ENCODE measurements around the gene EDC4. TPM values are rescaled to one million over a fixed set of nuclear protein-coding genes. Genes with fewer than 3 reads are reported as not detected.
"Not testable (repeated sequence)": the region's sequence is repeated elsewhere in the genome, so short reads cannot be mapped to it uniquely, and the experiment has no call there.

Gene EDC4
- polyA plus RNA-seq, 3 donors: 91.3 to 99.6 (median 95.2) TPM

DNA sequence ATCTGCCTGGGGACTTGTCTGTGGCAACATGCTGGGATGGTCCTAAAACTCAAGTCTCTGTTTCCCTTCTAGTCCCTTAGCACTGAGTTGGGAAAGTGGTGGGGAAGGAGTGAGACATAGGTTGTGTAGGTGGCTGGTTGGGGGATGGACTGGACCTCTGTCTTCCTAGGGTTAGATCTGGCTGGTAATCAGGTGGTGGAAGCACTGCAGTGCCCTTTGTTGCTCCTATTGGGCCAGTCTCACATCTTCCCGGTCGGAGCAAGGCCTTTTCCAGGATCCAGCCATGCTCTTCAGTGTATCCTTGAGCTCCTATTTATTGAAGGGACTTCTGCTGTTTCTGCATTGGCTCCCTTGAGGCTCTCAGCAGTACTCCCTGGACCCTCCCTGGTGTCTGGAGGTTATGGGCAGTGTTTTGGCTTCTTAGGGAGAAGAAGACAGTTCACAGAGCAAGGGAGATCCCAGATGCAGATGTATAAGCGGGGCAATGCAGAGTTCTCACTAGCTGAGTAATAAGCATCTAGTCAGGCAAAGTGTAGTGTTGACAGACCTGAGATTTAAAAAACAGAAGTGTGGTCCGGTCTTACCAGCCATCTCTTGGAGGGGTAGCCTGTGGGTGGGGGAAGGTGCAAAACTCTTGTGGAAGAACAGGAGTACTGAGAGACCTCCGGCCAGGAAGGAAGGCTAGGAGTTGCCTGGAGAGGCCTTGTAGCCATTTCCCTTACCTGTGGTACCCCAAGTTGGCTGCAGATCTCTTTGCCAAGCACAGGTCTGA lies 27.4 kb upstream of the EDC4 start:
- DNase-seq: no peak

DNA sequence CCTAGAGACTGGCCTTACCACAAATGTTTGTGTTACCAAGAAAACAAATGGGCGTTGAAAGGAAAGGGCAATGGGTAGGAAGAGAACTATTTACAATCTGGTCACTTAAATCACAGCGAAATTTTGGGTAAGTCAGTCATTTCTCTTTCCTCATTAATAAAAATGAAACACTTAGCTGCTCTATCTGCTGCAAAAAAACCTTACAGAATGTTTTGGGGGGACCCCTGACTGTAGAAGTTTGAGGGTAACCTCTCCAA lies 26.9 kb upstream of the EDC4 start:
- no peak for DNase-seq

- DNase-seq: peak; percentile 97
Observed at GRCh38 chr16:67846320-67847063, 26.4 kb upstream of the EDC4 start, which contains the start of gene NUTF2. Gene NUTF2 (plus strand): TSS chr16:67846933. CDS start chr16:67865131, 18,198 bp downstream.

DNA sequence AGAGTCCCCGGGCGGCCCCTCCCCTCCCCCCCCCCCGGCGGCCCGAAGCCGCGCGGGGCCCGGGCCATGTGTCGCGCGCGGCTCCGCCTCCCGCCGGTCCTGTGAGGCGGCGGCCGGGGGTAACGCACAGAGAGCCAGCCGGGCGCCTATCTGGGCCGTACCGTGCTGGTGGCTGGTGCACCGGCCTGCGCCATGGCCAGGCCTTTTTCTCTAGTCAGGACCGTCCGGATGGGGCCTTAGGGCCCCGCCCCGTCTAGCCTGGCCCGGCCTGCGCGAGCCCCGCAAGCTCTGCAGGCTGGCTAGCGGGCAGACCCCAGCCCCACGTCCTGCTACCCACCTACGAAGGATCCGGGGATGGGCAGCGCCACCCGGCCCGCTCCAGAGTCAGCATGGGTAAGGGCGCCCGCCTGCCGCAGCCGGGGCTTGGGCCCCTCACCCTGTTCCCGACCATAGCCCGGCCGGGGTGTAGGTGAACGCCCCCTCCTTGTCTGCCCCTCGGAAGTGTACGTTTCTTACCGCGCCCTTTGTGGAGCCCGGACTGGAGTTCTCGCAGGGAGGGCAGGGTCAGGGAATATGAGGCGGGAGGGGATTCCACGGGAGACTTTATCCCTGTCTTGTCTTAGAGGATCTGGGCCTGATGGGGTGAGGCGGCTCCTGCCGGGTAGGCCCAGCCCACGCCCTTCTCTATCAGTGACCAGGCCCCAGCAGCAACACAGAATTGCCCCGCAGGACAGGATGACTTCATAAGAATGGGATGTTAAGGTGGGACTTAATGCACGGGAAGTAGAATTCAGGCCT lies 25.6 kb upstream of the EDC4 start, which contains the start of gene CENPT:
CENPT (minus strand) TSS at position 630 of the 798 bp plus-strand sequence. CDS start 13,834 bp downstream, outside the sequence.
- no peak for DNase-seq

DNA sequence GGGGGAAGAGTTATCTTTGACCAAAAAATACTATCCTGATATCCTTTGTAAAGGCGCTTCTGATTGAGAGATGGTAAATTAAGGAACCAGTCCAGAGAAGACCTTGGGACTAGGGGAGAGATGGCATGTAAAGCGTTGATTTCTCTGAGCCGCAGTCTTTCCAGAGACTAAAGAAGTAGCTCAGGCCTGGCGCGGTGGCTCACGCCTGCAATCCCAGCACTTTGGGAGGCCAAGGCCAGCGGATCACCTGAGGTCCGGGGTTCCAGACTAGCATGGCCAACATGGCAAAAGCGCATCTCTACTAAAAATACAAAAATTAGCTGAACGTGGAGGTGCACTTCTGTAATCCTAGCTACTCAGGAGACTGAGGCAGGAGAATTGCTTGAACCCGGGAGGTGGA lies 24.7 kb upstream of the EDC4 start:
- DNase-seq: no peak

GRCh38 chr16:67853670-67854069 lies 19.2 kb upstream of the EDC4 start:
- DNase-seq: no peak

DNA sequence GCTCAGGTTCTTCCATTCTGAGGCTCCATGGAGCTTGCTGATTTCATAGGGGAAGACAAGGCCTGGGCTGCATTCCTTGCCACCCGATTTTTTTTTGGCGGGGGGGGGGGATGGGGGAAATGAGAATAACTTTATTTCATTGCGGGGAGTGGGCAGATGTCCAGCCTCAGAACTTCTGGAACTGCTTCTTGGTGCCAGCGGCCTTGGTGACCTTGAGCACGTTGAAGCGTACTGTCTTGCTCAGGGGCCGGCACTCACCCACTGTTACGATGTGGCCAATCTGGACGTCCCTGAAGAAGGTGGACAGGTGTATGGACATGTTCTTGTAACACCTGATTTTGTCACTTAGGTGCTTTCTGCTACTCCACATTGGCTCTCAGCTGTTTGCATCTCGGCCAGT lies 17.1 kb upstream of the EDC4 start:
- DNase-seq: no peak

DNA sequence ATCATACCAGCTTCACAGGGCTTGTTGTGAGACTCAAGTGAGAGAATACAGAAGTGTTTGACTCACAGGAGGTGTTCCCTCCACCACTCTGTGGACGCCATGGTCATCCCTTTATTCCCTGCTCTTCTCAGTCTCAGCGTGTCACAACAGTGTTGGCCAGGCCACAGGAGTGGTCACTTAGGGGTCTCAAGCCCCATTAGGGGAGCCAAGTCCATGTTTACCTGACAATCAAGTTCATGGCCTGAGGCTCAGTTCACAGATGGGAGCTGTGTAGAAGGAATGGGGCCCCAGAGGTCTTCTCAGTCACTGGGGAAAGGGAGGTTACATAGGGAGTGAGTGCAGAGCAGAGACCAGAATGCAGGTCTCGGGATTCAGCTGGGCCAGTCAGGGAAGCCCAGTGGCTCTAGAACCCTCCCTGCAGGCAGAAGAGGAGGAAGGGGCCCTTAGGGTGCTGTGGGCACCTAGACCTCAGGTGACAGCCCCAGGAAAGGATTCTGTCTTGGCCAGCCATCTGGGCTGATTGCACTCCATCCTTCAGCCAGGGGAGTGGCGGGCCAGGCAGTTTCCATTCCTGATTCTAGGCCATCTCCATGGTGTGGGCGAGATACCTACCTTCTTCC lies 15.8 kb upstream of the EDC4 start:
- no peak for DNase-seq

DNA sequence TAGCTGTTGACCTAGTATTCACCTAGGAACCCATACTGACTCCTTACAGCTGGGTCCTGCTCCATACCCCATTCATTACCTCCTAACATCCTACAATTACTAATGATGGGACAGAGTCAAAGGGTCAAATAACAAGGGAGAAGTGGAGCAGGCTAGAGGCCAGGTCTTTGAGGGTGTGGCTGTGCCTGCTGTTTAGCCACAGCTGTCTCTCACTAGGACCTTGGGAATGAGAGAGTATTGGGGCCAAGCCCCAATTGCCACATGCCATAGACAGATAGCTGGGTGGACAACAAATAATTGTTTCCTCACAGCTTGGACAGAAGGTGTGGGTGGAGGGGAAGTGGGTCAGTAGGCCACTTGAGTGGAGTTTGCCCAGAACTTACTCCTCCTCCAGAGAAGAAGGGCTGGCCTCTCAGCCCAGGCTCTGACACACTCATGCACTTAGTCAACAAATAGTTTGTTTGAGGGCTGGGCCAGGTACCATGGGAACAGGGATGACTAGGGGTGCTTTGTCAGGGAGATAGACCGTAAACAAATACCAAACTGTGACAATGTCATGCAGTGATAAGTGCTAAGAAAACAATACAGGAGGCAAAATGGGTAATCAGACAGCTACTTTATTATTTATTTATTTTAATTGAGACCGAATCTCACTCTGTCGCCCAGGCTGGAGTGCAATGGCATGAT lies 15.2 kb upstream of the EDC4 start:
- no peak for DNase-seq

DNA sequence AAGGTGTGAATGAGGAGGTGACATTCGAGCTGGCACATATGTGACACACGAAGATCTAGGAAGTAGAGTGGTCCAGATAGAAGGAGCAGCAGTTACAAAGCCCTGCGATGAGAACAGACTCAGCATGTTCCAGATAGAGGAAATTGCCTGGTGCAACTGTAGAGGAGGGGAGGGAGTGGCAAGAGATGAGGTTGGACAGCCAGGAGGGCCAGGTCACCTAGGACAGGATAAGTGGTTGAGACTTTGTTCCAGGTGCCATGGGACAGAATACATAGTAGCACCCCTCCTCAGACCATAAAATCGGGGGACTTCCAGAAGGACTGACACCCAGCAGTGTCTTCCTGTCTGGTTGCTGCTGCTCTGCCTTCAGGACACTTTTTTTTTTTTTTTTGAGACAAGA lies 14.4 kb upstream of the EDC4 start:
- no peak for DNase-seq

- no peak for DNase-seq
Observed at GRCh38 chr16:67860589-67861398, 12.1 kb upstream of the EDC4 start.

DNA sequence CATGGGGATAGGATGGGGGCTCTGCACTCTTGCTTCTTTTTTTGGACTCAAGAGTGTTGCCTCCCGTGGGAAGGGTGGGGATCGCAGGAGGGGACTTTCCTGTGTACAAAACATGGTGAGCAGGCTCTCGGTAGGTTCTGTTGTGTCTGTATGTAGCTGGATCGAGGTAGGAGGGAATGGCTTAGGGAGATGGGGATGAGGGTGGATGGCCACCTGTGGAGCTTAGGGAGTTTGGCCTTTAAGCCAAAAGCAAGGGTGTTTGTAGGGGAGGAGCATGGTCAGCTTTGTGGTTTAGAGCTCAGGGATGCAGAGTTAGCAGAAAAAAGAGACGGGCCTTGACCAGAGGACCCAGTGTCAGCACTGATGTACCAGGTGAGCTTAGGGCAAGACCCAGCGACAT lies 11.0 kb upstream of the EDC4 start:
- no peak for DNase-seq

DNA sequence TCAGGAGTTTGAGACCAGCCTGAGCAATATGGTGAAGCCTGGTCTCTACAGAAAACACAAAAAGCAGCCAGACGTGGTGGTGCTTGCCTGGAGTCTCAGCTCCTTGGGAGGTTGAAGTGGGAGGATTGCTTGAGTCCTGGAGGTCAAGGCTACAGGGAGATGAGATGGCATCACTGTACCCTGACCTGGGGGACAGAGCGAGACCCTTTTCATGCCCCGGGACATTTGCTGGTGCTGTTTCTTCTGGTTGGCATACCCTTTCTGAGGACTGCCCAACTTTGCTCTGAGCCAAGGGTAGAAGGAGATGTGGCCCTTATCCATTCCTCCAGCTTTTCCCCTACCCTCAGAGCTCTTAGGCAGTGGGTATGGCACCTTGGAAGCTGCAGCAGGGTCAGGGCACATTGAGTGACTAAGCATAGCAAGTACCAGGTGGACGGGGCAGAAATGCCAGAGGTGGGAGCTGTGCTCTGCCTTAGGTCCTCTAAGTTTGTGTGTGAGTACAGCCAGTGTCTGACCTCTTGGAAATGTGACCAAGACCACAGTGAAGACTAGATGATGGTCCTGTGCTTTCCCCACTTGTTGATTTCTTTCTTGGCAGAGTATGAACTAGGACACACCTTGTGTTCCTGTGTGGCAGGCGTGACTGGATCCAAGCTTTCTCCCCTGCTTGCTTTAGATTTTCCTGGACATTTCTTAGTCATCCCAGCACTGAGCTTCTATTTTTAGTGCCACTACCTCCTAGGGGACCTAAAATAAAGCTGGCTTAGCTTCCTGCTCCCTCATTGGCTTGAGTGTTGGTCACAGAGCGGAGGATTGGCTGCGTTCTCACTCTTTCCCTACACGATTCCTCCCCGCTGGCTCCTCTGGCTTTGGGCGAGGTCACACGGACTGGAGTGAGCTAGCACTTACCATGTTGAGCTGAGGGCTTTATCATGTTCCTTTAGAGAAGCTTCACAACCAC lies 9.9 kb upstream of the EDC4 start:
- no peak for DNase-seq

- DNase-seq: not testable (repeated sequence)
Observed at GRCh38 chr16:67864044-67864443, 8.8 kb upstream of the EDC4 start.

GRCh38 chr16:67864594-67864993 lies 8.3 kb upstream of the EDC4 start:
- no peak for DNase-seq

- DNase-seq: no peak
Observed at GRCh38 chr16:67865318-67865717, 7.5 kb upstream of the EDC4 start.

GRCh38 chr16:67868290-67868689 lies 4.6 kb upstream of the EDC4 start:
- DNase-seq: no peak

DNA sequence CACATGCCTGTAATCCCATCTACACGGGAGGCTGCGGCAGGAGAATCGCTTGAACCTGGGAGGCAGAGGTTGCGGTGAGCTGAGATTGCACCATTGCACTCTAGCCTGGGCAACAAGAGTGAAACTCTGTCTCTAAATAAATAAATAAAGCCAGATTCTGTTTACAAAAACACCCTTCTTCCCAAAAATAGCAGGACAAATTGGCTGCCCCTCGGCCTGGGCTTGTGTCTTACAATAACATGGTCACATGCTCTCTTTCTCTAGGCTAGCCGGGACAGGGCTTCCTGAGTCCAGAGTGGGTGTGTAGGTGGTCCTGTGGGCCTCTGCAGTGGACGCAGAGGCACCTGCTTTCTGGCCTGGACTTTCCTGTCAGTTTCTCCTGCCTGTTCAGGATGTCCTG lies 3.2 kb upstream of the EDC4 start:
- DNase-seq: no peak

DNA sequence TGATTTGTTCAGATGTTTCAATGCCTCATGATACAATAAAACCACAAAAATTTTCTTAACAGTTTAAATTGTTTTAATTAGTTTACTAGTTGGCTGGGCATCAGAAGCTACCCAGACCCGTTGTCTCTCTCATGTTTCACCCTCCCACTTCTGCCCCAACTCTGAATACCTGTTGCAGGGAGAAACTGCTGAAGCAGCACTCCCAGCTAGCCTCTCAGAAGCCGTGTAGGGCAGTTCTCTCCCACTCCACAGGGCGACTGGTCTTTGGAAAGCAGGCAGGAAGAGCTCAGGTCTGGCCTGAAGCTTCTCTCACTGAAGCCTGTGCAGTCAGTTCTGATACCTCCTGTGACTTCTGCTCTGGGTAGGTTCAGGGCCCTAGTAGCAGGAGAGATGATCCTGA lies 1.6 kb upstream of the EDC4 start:
- no peak for DNase-seq

Data from renal pelvis (tissue), 4 donors.